ENCODE data around the gene DDX18. TPM values are rescaled to one million over a fixed set of nuclear protein-coding genes. Genes with fewer than 3 reads are reported as not detected.
"Not testable (repeated sequence)": the region's sequence is repeated elsewhere in the genome, so short reads cannot be mapped to it uniquely, and the experiment has no call there.

DDX18 gene
- total and polyA plus RNA-seq, 12 donors, result 17.5 to 40.4 (median 29.3) TPM

DNA sequence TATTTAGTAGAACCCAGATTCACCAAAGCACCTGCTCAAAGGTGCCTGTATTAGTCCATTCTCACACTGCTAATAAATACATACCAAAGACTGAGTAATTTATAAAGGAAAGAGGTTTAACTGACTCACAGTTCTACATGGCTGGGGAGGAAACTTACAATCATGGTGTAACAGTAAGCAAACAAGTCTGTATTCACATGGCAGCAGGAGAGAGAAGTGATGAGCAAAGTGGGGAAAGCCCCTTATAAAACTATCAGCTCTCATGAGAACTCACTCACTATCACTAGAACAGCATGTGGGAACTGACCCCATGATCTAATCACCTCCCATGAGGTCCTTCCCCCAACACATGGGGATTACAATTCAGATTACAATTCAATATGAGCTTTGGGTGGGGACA is 28.0 kb upstream of the DDX18 start:
- DNase-seq (no peak), ATAC-seq (no peak)
- TF ChIP-seq, protein P1, sequence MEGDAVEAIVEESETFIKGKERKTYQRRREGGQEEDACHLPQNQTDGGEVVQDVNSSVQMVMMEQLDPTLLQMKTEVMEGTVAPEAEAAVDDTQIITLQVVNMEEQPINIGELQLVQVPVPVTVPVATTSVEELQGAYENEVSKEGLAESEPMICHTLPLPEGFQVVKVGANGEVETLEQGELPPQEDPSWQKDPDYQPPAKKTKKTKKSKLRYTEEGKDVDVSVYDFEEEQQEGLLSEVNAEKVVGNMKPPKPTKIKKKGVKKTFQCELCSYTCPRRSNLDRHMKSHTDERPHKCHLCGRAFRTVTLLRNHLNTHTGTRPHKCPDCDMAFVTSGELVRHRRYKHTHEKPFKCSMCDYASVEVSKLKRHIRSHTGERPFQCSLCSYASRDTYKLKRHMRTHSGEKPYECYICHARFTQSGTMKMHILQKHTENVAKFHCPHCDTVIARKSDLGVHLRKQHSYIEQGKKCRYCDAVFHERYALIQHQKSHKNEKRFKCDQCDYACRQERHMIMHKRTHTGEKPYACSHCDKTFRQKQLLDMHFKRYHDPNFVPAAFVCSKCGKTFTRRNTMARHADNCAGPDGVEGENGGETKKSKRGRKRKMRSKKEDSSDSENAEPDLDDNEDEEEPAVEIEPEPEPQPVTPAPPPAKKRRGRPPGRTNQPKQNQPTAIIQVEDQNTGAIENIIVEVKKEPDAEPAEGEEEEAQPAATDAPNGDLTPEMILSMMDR (IDR thresholded peaks at IDR 0.05), result no peak
- Histone ChIP-seq H3K4me1 (no peaks in the 10 kb centered on the region), H3K27me3 (peaks cover 0 to 5% (median 0%) of the 10 kb centered on the region in 7 donors), H3K36me3 (no peaks in the 10 kb centered on the region), H3K9me3 (peaks cover 0 to 22% (median 2%) of the 10 kb centered on the region in 11 donors), H3K4me3 (no peak overlapping the region), H3K27ac (no peak overlapping the region)
- intact Hi-C loops (cut with DNase I), result loop anchor here in 3 of 10 donors (5.0 kb wide), 1 partner anchor 314 kb away; no protein-coding TSS in a partner anchor

GRCh38 chr2:117789505-117789904 is 25.0 kb upstream of the DDX18 start:
- DNase-seq (no peak), ATAC-seq (no peak)
- TF ChIP-seq, protein P1 (IDR thresholded peaks at IDR 0.05), result no peak
- Histone ChIP-seq H3K4me3 (no peak overlapping the region), H3K27ac (no peak overlapping the region), H3K4me1 (no peaks in the 10 kb centered on the region), H3K27me3 (peaks cover 0 to 14% (median 0%) of the 10 kb centered on the region in 7 donors), H3K9me3 (peaks cover 0 to 13% (median 2%) of the 10 kb centered on the region in 11 donors), H3K36me3 (no peaks in the 10 kb centered on the region)
- intact Hi-C loops (cut with DNase I), result loop anchor here in 3 of 10 donors (5.0 kb wide), 1 partner anchor 317 kb away; no protein-coding TSS in a partner anchor

GRCh38 chr2:117794668-117795067 is 19.8 kb upstream of the DDX18 start:
- H3K27ac ChIP-seq, result no peak overlapping the region
- no peak for DNase-seq
- no peaks in the 10 kb centered on the region for H3K36me3 ChIP-seq
- TF ChIP-seq, protein P1 (IDR thresholded peaks at IDR 0.05), result no peak
- 57 to 60% methylated on average over 2 of the region's 2 CpGs for WGBS, 2 donors
- intact Hi-C loops (cut with DNase I), result no loop called here
- peaks cover 0 to 6% (median 0%) of the 10 kb centered on the region in 11 donors for H3K9me3 ChIP-seq
- peaks cover 0 to 14% (median 0%) of the 10 kb centered on the region in 7 donors for H3K27me3 ChIP-seq
- H3K4me3 ChIP-seq, result no peak overlapping the region
- no peak for ATAC-seq
- no peaks in the 10 kb centered on the region for H3K4me1 ChIP-seq

DNA sequence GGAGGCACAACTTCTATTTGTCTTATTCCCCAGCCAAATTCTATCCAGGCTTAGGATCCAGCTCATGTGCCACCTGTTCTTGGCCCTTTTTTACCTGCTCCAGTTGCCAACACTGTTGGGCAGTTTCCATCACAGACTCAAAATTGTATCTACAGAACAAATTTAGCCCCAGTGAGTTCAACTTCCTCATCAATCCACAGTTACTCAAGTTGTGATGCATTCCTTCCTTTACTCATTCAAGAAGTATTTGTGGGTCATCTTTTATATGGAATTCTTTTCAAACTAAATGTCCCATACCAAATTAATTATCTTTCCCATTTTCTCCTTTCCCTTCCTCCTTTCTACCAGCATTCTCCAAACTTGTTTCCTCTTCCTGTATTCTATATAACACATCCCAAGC is 12.7 kb upstream of the DDX18 start:
- intact Hi-C loops (cut with DNase I), result no loop called here
- no peaks in the 10 kb centered on the region for H3K4me1 ChIP-seq
- H3K9me3 ChIP-seq, result no peaks in the 10 kb centered on the region
- no peaks in the 10 kb centered on the region for H3K36me3 ChIP-seq
- ATAC-seq (no peak), DNase-seq (no peak)
- H3K27me3 ChIP-seq, result peaks cover 0 to 38% (median 28%) of the 10 kb centered on the region in 7 donors
- H3K4me3 ChIP-seq, result no peak overlapping the region
- TF ChIP-seq, protein P1 (IDR thresholded peaks at IDR 0.05), result no peak
- no peak overlapping the region for H3K27ac ChIP-seq

DNA sequence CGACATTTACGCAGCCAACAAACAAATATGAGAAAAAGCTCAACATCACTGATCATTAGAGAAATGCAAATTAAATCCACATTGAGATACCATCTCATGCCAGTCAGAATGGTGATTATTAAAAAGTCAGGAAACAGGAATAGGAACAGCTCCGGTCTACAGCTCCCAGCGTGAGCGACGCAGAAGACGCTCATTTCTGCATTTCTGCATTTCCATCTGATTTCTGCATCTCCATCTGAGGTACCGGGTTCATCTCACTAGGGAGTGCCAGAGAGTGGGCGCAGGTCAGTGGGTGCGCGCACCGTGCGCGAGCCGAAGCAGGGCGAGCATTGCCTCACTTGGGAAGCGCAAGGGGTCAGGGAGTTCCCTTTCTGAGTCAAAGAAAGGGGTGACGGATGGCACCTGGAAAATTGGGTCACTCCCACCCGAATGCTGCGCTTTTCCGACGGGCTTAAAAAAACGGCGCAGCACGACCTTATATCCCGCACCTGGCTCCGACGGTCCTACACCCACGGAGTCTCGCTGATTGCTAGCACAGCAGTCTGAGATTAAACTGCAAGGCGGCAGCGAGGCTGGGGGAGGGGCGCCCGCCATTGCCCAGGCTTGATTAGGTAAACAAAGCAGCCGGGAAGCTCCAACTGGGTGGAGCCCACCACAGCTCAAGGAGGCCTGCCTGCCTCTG is 10.7 kb upstream of the DDX18 start:
- not testable (repeated sequence) for DNase-seq, H3K27ac ChIP-seq

More for the DNA sequence above, 10.7 kb upstream of the DDX18 start:
- ATAC-seq; intact Hi-C loops (cut with DNase I); H3K9me3 ChIP-seq; H3K36me3 ChIP-seq; H3K4me1 ChIP-seq: not testable (repeated sequence)
- H3K4me3 ChIP-seq, result peak overlapping the region in 4 of 10 donors; percentile 2 to 35 (median 22)
- peaks cover 0 to 38% (median 28%) of the 10 kb centered on the region in 7 donors for H3K27me3 ChIP-seq
- WGBS, 2 donors, result 42 to 45% methylated on average over 27 to 29 of the region's 35 CpGs

Measured in heart right ventricle (tissue), 16 donors.